Activated naive CD4-positive, alpha-beta T cell treated with anti-CD3 and anti-CD28 coated beads, Interleukin-2, amount 50 U/mL, for 24 hours (primary cell): ENCODE measurements around the gene MYH3.
"Not testable (repeated sequence)": the region's sequence is repeated elsewhere in the genome, so short reads cannot be mapped to it uniquely, and the experiment has no call there.

Source experiments
- H3K27ac Mint-ChIP-seq: one replicate; pipeline ENCODE4 v1.8.0; 2021; ENCODE audit warnings: mild to moderate bottlenecking, mixed read lengths
- H3K27me3 Mint-ChIP-seq: one replicate; pipeline ENCODE4 v1.8.0; 2021; ENCODE audit warnings: mixed read lengths
- H3K36me3 Mint-ChIP-seq: one replicate; pipeline ENCODE4 v1.8.0; 2021; ENCODE audit warnings: mixed read lengths
- H3K4me1 Mint-ChIP-seq: one replicate; pipeline ENCODE4 v1.8.0; 2021; ENCODE audit warnings: mixed read lengths
- H3K4me3 Mint-ChIP-seq: one replicate; pipeline ENCODE4 v1.8.0; 2021; ENCODE audit warnings: mild to moderate bottlenecking, mixed read lengths
- H3K9me3 Mint-ChIP-seq: one replicate; pipeline ENCODE4 v1.8.0; 2021; ENCODE audit warnings: mixed read lengths

MYH3 gene

DNA sequence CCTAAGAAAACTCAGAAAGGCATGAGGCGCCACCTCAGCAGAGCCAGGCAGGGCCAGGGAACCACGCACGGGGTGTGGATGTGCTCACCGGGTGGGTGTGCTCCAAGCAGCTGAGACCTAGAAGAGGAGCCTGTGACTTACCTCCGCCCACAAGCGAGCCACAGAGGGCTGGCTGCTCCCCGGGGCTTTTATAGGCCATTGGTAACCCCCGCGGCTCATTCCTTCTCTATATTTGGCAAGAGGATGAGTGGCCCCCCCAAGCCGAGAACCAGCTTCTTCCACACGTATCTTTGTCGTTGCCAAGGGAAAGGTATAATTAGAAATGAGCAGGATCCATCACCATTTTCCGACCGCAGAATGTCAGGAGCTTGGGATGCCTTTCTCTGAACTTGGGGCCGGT is at the start of gene MYH3:
MYH3 (minus strand) TSS at position 162 of the 400 bp plus-strand sequence. CDS start 2,245 bp downstream, outside the sequence.
- H3K9me3 Mint-ChIP-seq = no peaks in the 10 kb centered on the region
- H3K27me3 Mint-ChIP-seq = no peaks in the 10 kb centered on the region
- no peak within 1 kb of the TSS for H3K27ac Mint-ChIP-seq
- H3K36me3 Mint-ChIP-seq = peaks cover 10% of the 10 kb centered on the region
- H3K4me3 Mint-ChIP-seq = no peak within 1 kb of the TSS
- H3K4me1 Mint-ChIP-seq = peaks cover 20% of the 10 kb centered on the region

DNA sequence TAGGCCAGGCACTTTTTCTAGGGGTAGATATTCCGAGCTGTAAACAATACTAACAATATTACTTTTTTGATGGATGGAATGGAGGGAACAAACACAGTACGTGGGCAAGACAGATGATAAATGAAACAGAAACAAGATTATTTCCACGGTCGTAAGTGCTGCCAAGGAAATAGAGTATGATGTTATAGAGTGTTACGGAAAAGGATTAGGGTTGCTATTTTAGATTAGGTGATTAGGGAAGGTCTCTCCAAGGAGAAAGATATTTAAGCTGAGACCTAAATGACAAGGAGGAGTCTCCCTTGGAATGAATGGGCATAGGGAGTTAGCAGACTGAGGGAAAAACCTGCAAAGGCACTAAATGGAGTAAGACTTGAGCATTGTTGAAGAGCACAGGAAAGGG is 48.6 kb upstream of the MYH3 start:
- Mint-ChIP-seq H3K4me3 (no peak overlapping the region), H3K36me3 (peaks cover 18% of the 10 kb centered on the region), H3K4me1 (peaks cover 68% of the 10 kb centered on the region), H3K9me3 (no peaks in the 10 kb centered on the region), H3K27me3 (no peaks in the 10 kb centered on the region), H3K27ac (peak overlapping the region; percentile 43)

DNA sequence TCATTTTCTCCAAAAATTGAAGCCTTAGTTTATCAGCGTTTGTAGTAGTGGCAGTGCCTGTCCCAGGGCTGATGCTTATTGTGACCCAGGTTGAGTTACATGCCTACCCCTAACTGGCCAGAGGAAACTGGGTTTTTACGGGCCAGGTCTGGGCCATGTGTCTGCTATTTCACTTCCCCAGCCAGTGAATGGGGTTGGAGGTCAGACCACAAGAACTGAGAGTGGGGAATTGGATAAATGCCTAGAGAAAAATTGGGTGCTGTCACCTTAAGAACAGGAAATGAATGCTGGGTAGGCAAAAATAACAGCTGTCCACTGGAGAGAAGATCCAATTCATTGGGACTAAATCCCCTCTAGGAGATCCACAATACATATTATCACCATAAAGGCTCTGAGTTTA is 45.5 kb upstream of the MYH3 start:
- H3K9me3 Mint-ChIP-seq = no peaks in the 10 kb centered on the region
- H3K36me3 Mint-ChIP-seq = peaks cover 13% of the 10 kb centered on the region

DNA sequence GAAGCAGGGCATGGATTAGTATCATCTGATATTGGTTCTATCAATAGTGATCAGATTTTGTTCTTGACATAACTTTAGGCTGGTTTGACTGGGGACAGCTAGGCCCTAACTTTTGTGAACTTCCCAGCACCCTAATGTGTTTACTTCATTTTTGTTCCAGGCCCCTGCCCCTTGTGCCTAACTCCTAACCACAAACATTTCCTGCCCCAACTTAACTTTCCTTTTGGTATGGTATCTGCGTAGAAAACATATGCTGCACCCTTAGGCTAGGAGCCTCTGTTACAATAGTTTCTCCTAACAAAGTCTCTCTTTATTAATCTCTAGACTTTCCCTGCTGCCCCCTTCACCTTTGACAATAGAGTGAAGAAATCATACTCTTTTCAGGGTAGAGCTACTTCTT is 42.7 kb upstream of the MYH3 start:
- Mint-ChIP-seq H3K4me1 (peaks cover 70% of the 10 kb centered on the region), H3K27me3 (no peaks in the 10 kb centered on the region), H3K9me3 (no peaks in the 10 kb centered on the region), H3K27ac (peak overlapping the region; percentile 94), H3K36me3 (peaks cover 10% of the 10 kb centered on the region), H3K4me3 (peak overlapping the region; percentile 80)

More for the DNA sequence above, 45.5 kb upstream of the MYH3 start:
- Mint-ChIP-seq H3K27ac (peak overlapping the region; percentile 89), H3K27me3 (no peaks in the 10 kb centered on the region), H3K4me3 (peak overlapping the region; percentile 61), H3K4me1 (peaks cover 70% of the 10 kb centered on the region)

DNA sequence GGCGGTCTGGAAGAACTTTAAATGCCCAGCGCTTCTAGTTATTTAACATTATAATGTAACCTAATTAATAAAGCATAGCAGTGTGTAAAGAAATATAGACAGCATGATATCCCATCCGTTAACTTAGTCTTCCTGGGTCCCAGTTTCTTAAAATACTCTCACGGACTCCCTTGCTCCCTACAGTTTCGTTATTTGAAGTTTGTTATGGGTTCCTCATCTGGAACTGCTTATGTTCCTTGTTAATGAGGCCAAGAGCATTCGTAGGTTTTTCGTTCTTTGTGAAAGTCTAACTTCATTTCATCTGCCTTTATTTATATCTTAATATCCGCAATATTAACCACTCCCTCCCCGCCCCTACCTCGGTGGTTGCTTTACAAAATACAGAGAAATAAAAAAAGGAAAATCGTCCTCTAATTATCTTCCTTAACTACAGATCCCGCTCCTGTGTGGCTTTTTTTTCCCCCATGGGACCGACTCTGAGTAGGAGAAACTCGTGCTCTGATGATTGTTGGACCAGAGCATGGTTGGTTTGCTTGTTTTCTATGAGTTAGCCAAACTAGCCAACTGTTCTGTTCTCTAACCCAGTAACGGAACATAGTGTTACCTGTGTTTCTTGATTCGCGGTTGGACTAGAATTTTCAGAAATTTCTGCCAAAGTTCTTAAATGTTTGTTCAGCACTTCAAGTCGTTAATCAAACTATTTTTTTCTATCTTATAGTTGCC is 41.1 kb upstream of the MYH3 start:
- Mint-ChIP-seq H3K36me3 (peaks cover 18% of the 10 kb centered on the region), H3K27me3 (no peaks in the 10 kb centered on the region), H3K9me3 (no peaks in the 10 kb centered on the region), H3K4me3 (peak overlapping the region; percentile 99), H3K4me1 (peaks cover 69% of the 10 kb centered on the region), H3K27ac (peak overlapping the region; percentile 98)

DNA sequence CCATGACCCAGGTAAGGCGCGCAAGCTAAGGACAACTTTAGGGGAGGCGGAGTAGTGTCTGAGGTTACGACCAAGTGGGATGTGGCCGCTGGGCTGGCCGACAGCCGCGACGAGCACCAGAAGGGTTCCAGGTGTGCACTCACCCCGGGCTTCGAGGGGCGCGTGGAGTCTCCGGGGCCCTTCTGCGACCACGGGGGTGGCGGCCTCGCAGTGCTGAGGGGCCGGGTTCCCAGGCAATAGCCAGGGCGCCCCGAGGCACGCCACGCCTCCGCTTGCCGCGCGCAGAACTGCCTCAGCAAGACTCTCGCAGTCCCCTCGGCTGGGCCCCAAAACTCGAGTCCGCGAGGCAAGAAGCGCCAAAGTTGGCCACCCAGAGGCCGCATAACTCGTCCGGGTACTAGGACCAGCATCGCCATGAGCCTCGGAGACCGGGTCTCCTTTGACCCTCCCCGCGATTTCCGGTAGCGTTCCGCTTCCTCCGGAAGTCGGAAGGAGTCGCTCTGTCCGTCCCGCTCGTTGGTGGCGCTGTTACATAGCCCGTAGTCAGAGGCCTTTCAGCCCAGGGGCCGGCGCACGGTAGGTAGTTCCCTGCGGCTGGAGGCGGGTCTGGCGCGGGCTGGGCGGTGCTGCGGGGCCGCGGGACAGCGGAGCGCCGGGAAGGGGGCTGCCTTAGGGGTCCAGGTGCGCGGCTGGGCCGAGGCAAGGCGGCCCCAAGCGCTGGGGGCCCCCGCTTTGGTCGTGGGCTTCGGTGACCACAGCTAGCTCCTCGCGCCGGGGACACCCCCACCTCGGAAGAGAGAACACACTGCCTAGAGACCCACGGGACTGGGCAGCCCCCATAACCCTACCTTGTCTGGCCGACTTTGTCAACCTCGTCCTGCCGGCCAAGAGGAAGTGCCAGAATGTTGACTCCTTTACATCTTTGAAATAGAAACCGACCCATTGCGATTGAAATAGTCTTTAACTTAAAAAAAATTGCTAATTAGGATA is 40.3 kb upstream of the MYH3 start, which contains the start of the genes ADPRM and SCO1:
ADPRM (plus strand) TSS at position 503 of the 990 bp plus-strand sequence. CDS start 7,333 bp downstream, outside the sequence.
SCO1 (minus strand) TSS at position 442 of the 990 bp plus-strand sequence; CDS start at position 416, 26 bp downstream.
- H3K9me3 Mint-ChIP-seq = no peaks in the 10 kb centered on the region
- no peaks in the 10 kb centered on the region for H3K27me3 Mint-ChIP-seq
- peak within 1 kb of the TSS; percentile 98 for H3K27ac Mint-ChIP-seq
- H3K4me1 Mint-ChIP-seq = peaks cover 69% of the 10 kb centered on the region
- H3K36me3 Mint-ChIP-seq = peaks cover 22% of the 10 kb centered on the region
- H3K4me3 Mint-ChIP-seq = peak within 1 kb of the TSS; percentile 99

DNA sequence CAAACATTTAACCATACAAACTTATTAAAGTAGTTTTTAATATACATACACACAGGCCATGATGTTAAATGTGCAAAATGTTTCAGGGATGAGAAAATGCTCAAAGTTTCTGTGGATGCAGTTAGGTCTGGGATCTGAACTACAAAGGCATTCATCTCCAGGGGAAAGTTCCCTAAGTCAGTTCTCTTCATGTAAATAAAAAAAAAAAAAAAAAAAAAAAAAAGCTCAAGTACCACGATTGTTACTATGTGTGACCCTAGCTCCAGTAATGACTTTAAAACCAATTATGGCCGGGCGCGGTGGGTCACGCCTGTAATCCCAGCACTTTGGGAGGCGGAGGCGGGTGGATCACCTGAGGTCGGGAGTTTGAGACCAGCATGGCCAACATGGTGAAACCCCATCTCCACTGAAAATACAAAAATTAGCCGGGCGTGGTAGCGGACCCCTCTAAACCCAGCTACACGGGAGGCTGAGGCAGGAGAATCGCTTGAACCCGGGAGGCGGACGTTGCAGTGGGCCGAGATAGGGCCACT is 38.8 kb upstream of the MYH3 start:
- H3K27me3 Mint-ChIP-seq, H3K27ac Mint-ChIP-seq, H3K9me3 Mint-ChIP-seq: not testable (repeated sequence)
- Mint-ChIP-seq H3K4me1 (peaks cover 68% of the 10 kb centered on the region), H3K4me3 (peak overlapping the region; percentile 98), H3K36me3 (peaks cover 24% of the 10 kb centered on the region)

DNA sequence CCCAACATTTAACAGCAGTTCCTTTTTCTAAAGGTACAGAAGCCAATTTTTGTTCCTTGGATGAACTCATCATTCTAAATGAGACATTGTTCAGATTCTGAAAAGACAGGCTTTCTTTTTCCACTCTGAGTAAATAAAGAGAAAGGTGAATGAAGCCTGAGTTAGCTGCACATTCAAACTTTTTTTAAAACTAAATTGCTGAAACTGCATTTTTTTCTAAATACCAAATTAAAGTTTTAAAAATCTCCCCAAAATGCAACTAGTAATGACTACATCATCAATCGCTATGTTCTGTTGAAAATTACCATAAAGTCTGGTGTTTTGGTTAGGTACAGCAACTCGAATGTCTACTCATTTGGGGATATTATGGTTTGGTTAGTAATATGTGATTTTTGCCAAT is 30.4 kb upstream of the MYH3 start:
- Mint-ChIP-seq H3K4me1 (peaks cover 46% of the 10 kb centered on the region), H3K4me3 (no peak overlapping the region), H3K27ac (no peak overlapping the region), H3K9me3 (no peaks in the 10 kb centered on the region), H3K36me3 (peaks cover 41% of the 10 kb centered on the region), H3K27me3 (no peaks in the 10 kb centered on the region)

DNA sequence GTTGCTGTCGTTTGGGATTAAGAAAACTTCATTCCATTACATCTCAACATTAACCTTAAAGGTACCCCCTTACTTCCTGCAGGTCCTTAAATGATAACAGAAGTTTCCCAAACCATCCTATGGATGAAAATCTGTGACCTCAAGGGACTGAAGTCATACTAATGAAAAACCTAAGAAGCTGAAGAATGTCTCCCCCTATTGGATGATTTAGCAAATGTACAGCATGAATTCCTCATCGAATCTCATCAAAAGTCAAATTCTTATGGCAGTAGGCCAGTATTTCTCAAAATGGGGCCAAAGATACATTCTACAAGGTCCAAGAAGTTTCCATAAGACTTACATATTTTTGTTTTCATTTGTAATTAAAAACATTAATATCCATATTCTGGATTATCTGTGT is 26.7 kb upstream of the MYH3 start:
- Mint-ChIP-seq H3K4me3 (no peak overlapping the region), H3K4me1 (peaks cover 18% of the 10 kb centered on the region), H3K27ac (no peak overlapping the region), H3K9me3 (no peaks in the 10 kb centered on the region), H3K36me3 (peaks cover 28% of the 10 kb centered on the region), H3K27me3 (no peaks in the 10 kb centered on the region)

DNA sequence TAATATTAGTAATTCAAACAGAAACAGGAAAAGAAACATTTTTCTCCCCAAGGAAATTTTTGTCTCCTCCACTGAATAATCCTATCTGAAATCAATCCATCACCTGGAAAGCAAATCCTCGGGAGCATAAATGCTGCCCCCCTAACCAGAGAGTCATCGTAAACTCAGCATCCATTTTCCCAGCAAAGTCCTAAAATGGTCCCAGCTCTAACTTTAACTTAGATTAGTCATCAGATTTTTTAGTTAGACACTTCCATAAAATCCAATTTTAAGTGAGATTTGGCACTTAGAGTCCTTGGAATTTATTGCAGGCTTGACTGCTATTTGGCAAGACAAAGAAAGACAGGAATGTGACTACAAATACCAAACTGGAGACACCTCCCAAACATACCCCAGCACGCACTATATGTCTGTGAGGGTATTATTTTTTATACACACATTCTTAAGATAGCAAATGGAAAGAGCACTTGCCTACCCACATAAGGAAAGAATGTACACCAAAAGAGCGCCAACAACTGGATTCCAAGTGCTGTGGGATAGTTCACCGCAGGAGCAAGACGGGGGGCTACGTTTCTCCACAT is 24.8 kb upstream of the MYH3 start:
- no peak overlapping the region for H3K4me3 Mint-ChIP-seq
- no peaks in the 10 kb centered on the region for H3K9me3 Mint-ChIP-seq
- H3K4me1 Mint-ChIP-seq = peaks cover 10% of the 10 kb centered on the region
- no peak overlapping the region for H3K27ac Mint-ChIP-seq
- no peaks in the 10 kb centered on the region for H3K27me3 Mint-ChIP-seq
- H3K36me3 Mint-ChIP-seq = peaks cover 26% of the 10 kb centered on the region

DNA sequence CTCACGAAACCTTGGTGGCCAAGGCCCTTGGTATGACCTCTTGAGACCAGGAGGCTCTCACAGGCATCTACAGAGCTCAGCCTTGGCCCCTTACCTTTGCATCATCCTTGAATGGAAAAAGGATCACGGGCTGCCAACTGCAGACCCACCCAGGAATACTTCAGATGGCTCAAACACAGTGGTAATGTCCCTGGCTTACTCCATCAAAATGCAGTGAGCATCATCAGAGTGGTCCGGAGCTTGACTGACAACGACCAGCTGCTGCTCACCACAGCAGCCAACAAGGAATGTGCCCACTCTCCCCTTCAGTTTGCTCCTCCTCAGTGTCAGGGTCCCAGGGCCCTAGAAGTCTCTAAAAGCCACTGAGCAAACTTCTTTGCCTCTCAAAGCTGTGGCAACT is 17.6 kb upstream of the MYH3 start:
- Mint-ChIP-seq H3K27ac (no peak overlapping the region), H3K36me3 (peaks cover 9% of the 10 kb centered on the region), H3K27me3 (no peaks in the 10 kb centered on the region), H3K9me3 (no peaks in the 10 kb centered on the region), H3K4me1 (no peaks in the 10 kb centered on the region), H3K4me3 (no peak overlapping the region)

DNA sequence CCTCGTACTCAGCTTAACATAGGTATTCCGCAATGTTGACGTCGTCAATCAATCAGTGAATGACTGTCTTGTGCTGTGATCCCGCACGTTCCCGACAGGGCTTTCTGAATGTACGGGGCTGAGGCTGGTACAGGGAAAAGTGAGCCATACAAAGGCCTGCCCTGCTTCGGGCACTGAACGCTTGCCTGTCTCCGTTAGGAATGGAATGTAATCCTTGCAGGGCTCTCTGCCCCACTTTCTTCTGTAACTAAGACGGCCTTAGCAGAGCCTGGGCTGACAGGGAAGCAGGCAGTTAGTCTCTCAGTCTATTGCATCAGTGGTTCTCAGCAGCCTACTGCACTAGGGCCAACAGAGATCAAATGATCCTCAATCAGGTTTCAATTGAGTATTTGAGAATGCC is 16.2 kb upstream of the MYH3 start:
- H3K27me3 Mint-ChIP-seq = no peaks in the 10 kb centered on the region
- peaks cover 9% of the 10 kb centered on the region for H3K36me3 Mint-ChIP-seq
- H3K4me3 Mint-ChIP-seq = no peak overlapping the region
- H3K27ac Mint-ChIP-seq = no peak overlapping the region
- no peaks in the 10 kb centered on the region for H3K9me3 Mint-ChIP-seq
- no peaks in the 10 kb centered on the region for H3K4me1 Mint-ChIP-seq

DNA sequence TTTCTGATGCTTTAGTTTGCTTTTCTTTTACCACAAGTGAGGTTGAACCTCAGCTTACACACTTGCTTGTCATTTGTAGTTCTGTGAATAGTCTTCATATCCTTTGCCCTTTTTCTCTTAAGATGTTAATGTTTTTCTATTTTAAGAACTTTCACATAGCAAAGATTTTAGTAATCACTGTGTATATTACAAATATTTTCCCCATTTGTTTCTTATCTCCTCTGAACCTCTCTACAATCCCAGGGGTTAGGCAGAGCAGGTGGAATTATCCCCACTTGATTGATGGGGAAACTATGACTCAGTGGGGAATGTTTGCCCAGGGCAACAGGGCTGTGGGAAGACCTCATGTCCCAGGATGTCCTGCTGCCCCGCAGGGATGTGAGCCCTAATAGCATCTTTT is 11.7 kb upstream of the MYH3 start:
- Mint-ChIP-seq H3K36me3 (peaks cover 6% of the 10 kb centered on the region), H3K9me3 (no peaks in the 10 kb centered on the region), H3K27me3 (no peaks in the 10 kb centered on the region), H3K27ac (no peak overlapping the region), H3K4me1 (no peaks in the 10 kb centered on the region), H3K4me3 (no peak overlapping the region)

DNA sequence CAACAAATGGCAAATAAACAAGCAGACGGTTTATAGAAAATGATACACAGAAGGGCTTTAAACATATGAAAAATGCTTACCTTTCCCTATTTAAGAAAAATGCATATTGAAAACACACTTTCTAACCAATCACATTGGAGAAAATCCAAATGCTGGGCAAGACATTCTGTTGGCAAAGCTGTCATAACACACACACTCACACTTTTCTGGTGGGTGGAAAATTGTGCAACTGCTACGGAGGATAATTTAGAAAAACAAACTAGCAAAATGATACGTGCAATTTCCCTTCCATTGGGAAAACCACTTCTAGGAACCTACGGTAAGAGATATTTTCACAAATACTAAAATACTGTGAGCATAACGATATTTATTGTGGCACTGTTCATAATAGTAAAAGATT is 9.8 kb upstream of the MYH3 start:
- no peaks in the 10 kb centered on the region for H3K27me3 Mint-ChIP-seq
- H3K4me1 Mint-ChIP-seq = no peaks in the 10 kb centered on the region
- no peak overlapping the region for H3K4me3 Mint-ChIP-seq
- peaks cover 11% of the 10 kb centered on the region for H3K36me3 Mint-ChIP-seq
- no peak overlapping the region for H3K27ac Mint-ChIP-seq
- no peaks in the 10 kb centered on the region for H3K9me3 Mint-ChIP-seq

DNA sequence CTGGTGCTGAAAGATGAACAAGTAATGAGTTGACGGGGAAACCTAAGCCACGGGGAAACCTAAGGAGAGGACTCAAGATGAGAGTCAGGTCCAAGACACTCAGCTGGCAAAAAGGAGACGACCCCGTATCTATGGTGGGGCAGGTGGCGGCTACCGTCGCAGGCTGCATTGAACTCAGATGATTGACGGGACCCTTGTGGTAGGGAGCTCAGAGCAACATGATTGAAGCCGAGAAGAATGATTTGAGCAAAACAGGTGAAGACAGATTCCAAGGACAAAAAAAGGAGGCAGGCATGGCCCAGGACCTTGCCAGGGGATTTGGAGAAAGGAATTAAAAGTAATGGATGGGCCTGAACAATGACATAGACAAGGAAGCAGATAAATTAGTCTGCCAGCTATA is 7.5 kb upstream of the MYH3 start:
- no peaks in the 10 kb centered on the region for H3K4me1 Mint-ChIP-seq
- H3K36me3 Mint-ChIP-seq = peaks cover 7% of the 10 kb centered on the region
- no peaks in the 10 kb centered on the region for H3K9me3 Mint-ChIP-seq
- H3K27me3 Mint-ChIP-seq = no peaks in the 10 kb centered on the region
- no peak overlapping the region for H3K4me3 Mint-ChIP-seq
- H3K27ac Mint-ChIP-seq = no peak overlapping the region
